Transverse colon (tissue), 3 donors: ENCODE measurements around the gene ATP6V0D1.

Source experiments
- CTCF ChIP-seq, 5 experiments: fragments of 200-600 bp in 3 of 5; fragments of 450-650 bp in 2 of 5; sonication (generic) in 3 of 5; IDR thresholded peaks; 1 replicate in 2 of 5; 2 replicates in 3 of 5; pipeline ENCODE4 v1.5.1; 2016 to 2017; ENCODE audit warnings: antibody characterized with exemption in 5 of 5, inconsistent platforms in 3 of 5, mild to moderate bottlenecking in 2 of 5, moderate library complexity in 1 of 5
- POLR2A ChIP-seq: fragments of 450-650 bp; IDR thresholded peaks from one replicate; pipeline ENCODE4 v1.6.1; 2016; ENCODE audit warnings: antibody characterized with exemption, mild to moderate bottlenecking, moderate library complexity

GRCh38 chr16:67441271-67441753 lies 39.6 kb downstream of the ATP6V0D1 start:
- no peak for TF ChIP-seq CTCF (IDR thresholded peaks at IDR 0.05)
- peak; percentile 67 for TF ChIP-seq POLR2A
